ENCODE results near the gene LDAH.

LDAH gene

GRCh38 chr2:20707601-20708000 lies 115.3 kb downstream of the LDAH start:
- Histone ChIP-seq H3K4me1 (ENCODE audit: control insufficient read depth, insufficient read depth, low read length, poor library complexity, severe bottlenecking) (no peaks in the 10 kb centered on the region), H3K27ac (ENCODE audit: insufficient read depth, low read length, poor library complexity, severe bottlenecking) (no peak overlapping the region), H3K36me3 (ENCODE audit: control insufficient read depth, insufficient read depth, low read length) (no peaks in the 10 kb centered on the region), H3K9me3 (ENCODE audit: control insufficient read depth, low read length) (no peaks in the 10 kb centered on the region), H3K27me3 (replicated peaks; ENCODE audit: control insufficient read depth, insufficient read depth, low read length, poor library complexity, severe bottlenecking) (no peaks in the 10 kb centered on the region), H3K4me3 (ENCODE audit: insufficient read depth, low read depth, low read length, poor library complexity, severe bottlenecking) (no peak overlapping the region)
- no peak for DNase-seq

DNA sequence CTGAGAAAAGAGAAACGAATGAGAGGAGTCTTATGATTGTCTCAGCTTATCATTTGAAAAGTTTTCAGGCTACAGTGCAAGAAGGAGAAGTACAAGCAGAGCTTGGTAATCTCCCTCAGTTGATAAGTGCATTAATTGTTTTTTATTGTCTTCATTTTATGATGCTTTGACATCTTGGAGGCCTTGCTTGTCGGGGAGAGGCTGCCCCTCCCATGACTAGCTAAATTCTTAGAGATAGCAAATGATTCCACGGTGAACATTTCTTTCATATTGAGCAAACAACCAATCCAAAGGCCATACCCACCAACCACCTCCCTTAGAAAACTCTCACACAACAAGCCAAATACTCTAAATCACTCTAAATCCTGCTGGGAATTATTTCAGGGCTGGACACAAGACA lies 116.1 kb downstream of the LDAH start:
- no peaks in the 10 kb centered on the region for H3K4me1 ChIP-seq (ENCODE audit: control insufficient read depth, insufficient read depth, low read length, poor library complexity, severe bottlenecking)
- no peak overlapping the region for H3K4me3 ChIP-seq (ENCODE audit: insufficient read depth, low read depth, low read length, poor library complexity, severe bottlenecking)
- H3K27me3 ChIP-seq (replicated peaks; ENCODE audit: control insufficient read depth, insufficient read depth, low read length, poor library complexity, severe bottlenecking), result no peaks in the 10 kb centered on the region
- no peaks in the 10 kb centered on the region for H3K9me3 ChIP-seq (ENCODE audit: control insufficient read depth, low read length)
- no peaks in the 10 kb centered on the region for H3K36me3 ChIP-seq (ENCODE audit: control insufficient read depth, insufficient read depth, low read length)
- DNase-seq, result no peak
- no peak overlapping the region for H3K27ac ChIP-seq (ENCODE audit: insufficient read depth, low read length, poor library complexity, severe bottlenecking)

DNA sequence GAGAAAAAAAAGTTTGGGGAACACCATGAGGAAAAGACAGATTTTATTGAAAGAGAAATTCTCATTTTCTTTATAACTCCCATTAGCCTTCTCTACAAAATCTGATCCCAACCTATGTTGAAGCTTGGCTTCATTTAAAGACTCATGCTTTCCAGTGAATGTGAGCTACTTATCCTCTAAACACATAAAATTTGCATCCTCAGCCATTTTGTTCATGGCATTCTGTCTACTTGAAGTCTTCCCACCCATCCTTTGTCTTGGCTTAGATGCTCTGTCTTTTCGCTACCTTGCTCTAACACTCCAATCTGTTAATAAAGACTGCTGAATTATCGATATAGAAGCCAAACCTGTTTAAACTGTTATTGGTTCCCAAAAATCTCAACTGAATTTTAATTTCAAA lies 116.7 kb downstream of the LDAH start:
- Histone ChIP-seq H3K36me3 (ENCODE audit: control insufficient read depth, insufficient read depth, low read length) (no peaks in the 10 kb centered on the region), H3K9me3 (ENCODE audit: control insufficient read depth, low read length) (no peaks in the 10 kb centered on the region), H3K4me3 (ENCODE audit: insufficient read depth, low read depth, low read length, poor library complexity, severe bottlenecking) (no peak overlapping the region), H3K27me3 (replicated peaks; ENCODE audit: control insufficient read depth, insufficient read depth, low read length, poor library complexity, severe bottlenecking) (no peaks in the 10 kb centered on the region), H3K4me1 (ENCODE audit: control insufficient read depth, insufficient read depth, low read length, poor library complexity, severe bottlenecking) (no peaks in the 10 kb centered on the region), H3K27ac (ENCODE audit: insufficient read depth, low read length, poor library complexity, severe bottlenecking) (no peak overlapping the region)
- DNase-seq, result no peak

DNA sequence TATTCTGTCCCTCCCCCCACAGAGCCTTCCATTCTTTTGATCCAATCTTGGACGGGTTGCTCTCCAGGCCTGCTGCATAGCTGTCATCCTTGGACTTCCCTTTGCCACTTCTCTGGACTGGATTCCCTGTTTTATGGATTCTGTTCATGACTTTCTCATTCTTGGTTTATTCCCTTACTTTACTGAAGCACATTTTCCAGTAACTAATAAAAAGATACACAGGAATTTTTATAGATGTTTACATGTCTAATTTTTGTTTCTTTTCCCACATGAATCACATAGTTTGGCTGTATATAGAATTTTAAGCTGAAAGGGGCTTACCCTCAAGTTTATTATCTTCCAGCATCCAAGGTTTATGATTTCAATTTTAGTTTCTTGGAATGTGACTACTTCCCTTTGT lies 118.0 kb downstream of the LDAH start:
- no peak overlapping the region for H3K4me3 ChIP-seq (ENCODE audit: insufficient read depth, low read depth, low read length, poor library complexity, severe bottlenecking)
- H3K27me3 ChIP-seq (replicated peaks; ENCODE audit: control insufficient read depth, insufficient read depth, low read length, poor library complexity, severe bottlenecking), result no peaks in the 10 kb centered on the region
- DNase-seq, result no peak
- H3K9me3 ChIP-seq (ENCODE audit: control insufficient read depth, low read length), result no peaks in the 10 kb centered on the region
- H3K27ac ChIP-seq (ENCODE audit: insufficient read depth, low read length, poor library complexity, severe bottlenecking), result no peak overlapping the region
- H3K36me3 ChIP-seq (ENCODE audit: control insufficient read depth, insufficient read depth, low read length), result no peaks in the 10 kb centered on the region
- no peaks in the 10 kb centered on the region for H3K4me1 ChIP-seq (ENCODE audit: control insufficient read depth, insufficient read depth, low read length, poor library complexity, severe bottlenecking)

GRCh38 chr2:20702563-20702962 lies 120.3 kb downstream of the LDAH start:
- Histone ChIP-seq H3K27ac (ENCODE audit: insufficient read depth, low read length, poor library complexity, severe bottlenecking) (no peak overlapping the region), H3K36me3 (ENCODE audit: control insufficient read depth, insufficient read depth, low read length) (no peaks in the 10 kb centered on the region), H3K4me3 (ENCODE audit: insufficient read depth, low read depth, low read length, poor library complexity, severe bottlenecking) (no peak overlapping the region), H3K4me1 (ENCODE audit: control insufficient read depth, insufficient read depth, low read length, poor library complexity, severe bottlenecking) (no peaks in the 10 kb centered on the region), H3K9me3 (ENCODE audit: control insufficient read depth, low read length) (no peaks in the 10 kb centered on the region), H3K27me3 (replicated peaks; ENCODE audit: control insufficient read depth, insufficient read depth, low read length, poor library complexity, severe bottlenecking) (no peaks in the 10 kb centered on the region)
- no peak for DNase-seq

GRCh38 chr2:20698916-20699613 lies 123.8 kb downstream of the LDAH start:
- no peaks in the 10 kb centered on the region for H3K27me3 ChIP-seq (replicated peaks; ENCODE audit: control insufficient read depth, insufficient read depth, low read length, poor library complexity, severe bottlenecking)
- no peaks in the 10 kb centered on the region for H3K9me3 ChIP-seq (ENCODE audit: control insufficient read depth, low read length)
- no peak for DNase-seq
- no peaks in the 10 kb centered on the region for H3K4me1 ChIP-seq (ENCODE audit: control insufficient read depth, insufficient read depth, low read length, poor library complexity, severe bottlenecking)
- no peak overlapping the region for H3K4me3 ChIP-seq (ENCODE audit: insufficient read depth, low read depth, low read length, poor library complexity, severe bottlenecking)
- peaks cover 6% of the 10 kb centered on the region for H3K36me3 ChIP-seq (ENCODE audit: control insufficient read depth, insufficient read depth, low read length)
- H3K27ac ChIP-seq (ENCODE audit: insufficient read depth, low read length, poor library complexity, severe bottlenecking), result no peak overlapping the region

DNA sequence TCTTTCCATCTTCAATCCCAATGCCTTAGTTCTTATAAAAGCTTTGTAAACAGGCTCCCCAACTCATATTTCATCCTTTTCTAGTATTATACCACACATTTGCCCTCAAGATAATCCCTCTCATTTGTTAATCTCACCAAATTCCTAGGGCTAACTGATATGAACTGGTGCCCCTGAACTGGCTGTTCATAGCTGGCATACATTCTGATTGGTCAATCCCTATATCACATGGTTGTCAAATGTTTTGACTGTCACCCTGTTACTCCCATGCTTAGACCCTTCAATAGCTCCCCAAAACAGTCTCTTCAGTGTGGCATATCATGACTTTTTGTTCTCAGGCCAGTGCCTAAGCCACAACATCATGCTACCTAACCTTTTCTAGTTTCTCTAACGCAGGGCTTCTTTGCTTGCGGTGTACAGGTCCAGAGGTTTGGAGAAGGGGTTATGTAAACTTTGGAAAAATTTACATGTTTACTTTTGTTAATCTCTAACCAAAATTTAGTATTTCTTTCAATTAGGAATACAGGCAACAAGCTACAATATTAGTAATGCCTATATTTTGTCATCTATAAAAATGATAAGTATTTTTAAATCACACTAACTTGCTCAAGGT lies 125.5 kb downstream of the LDAH start:
- Histone ChIP-seq H3K27ac (ENCODE audit: insufficient read depth, low read length, poor library complexity, severe bottlenecking) (no peak overlapping the region), H3K4me3 (ENCODE audit: insufficient read depth, low read depth, low read length, poor library complexity, severe bottlenecking) (no peak overlapping the region), H3K36me3 (ENCODE audit: control insufficient read depth, insufficient read depth, low read length) (peaks cover 6% of the 10 kb centered on the region), H3K27me3 (replicated peaks; ENCODE audit: control insufficient read depth, insufficient read depth, low read length, poor library complexity, severe bottlenecking) (no peaks in the 10 kb centered on the region), H3K4me1 (ENCODE audit: control insufficient read depth, insufficient read depth, low read length, poor library complexity, severe bottlenecking) (no peaks in the 10 kb centered on the region), H3K9me3 (ENCODE audit: control insufficient read depth, low read length) (no peaks in the 10 kb centered on the region)
- DNase-seq, result no peak

DNA sequence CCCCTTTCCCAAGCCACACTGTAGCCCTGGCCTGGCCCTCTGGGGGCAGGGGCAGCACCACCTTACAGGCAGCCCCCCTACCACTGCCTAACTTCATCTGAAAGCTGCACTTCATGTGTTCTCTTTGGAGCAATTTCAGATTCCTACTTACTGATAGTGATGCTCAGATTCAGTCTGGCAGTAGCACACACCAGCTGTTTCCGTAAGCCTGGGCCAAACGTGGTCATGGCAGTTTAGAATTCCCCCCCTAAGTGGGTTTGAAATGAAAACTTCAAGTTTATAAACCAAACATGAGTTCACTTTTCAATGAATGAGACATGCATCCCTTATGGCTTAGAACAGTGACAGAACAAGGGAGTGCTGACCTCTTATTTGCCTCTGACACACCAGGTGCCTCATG lies 126.5 kb downstream of the LDAH start:
- Histone ChIP-seq H3K36me3 (ENCODE audit: control insufficient read depth, insufficient read depth, low read length) (peaks cover 6% of the 10 kb centered on the region), H3K4me3 (ENCODE audit: insufficient read depth, low read depth, low read length, poor library complexity, severe bottlenecking) (no peak overlapping the region), H3K9me3 (ENCODE audit: control insufficient read depth, low read length) (no peaks in the 10 kb centered on the region), H3K4me1 (ENCODE audit: control insufficient read depth, insufficient read depth, low read length, poor library complexity, severe bottlenecking) (no peaks in the 10 kb centered on the region), H3K27ac (ENCODE audit: insufficient read depth, low read length, poor library complexity, severe bottlenecking) (no peak overlapping the region), H3K27me3 (replicated peaks; ENCODE audit: control insufficient read depth, insufficient read depth, low read length, poor library complexity, severe bottlenecking) (no peaks in the 10 kb centered on the region)
- DNase-seq, result no peak

DNA sequence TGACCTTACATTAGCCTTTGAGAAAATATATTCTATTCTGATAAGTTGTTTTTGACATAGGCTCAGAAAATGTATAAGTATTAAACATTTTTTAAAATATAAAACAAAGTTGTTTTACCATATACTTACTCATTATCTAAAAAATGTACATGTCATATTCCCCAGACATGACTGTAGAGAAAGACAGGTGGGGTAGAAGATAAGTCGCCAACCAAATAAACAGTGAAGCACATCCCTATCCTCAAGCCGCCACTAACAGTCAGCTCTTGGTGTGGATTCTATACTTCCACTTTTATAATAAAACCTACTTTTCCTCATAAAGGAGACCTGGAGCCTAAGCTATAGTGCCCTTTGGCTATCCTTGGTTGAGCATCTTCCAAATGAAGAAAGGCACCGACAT lies 129.6 kb downstream of the LDAH start:
- no peak overlapping the region for H3K4me3 ChIP-seq (ENCODE audit: insufficient read depth, low read depth, low read length, poor library complexity, severe bottlenecking)
- no peaks in the 10 kb centered on the region for H3K27me3 ChIP-seq (replicated peaks; ENCODE audit: control insufficient read depth, insufficient read depth, low read length, poor library complexity, severe bottlenecking)
- no peak for DNase-seq
- H3K36me3 ChIP-seq (ENCODE audit: control insufficient read depth, insufficient read depth, low read length), result peaks cover 10% of the 10 kb centered on the region
- H3K4me1 ChIP-seq (ENCODE audit: control insufficient read depth, insufficient read depth, low read length, poor library complexity, severe bottlenecking), result no peaks in the 10 kb centered on the region
- no peaks in the 10 kb centered on the region for H3K9me3 ChIP-seq (ENCODE audit: control insufficient read depth, low read length)
- H3K27ac ChIP-seq (ENCODE audit: insufficient read depth, low read length, poor library complexity, severe bottlenecking), result no peak overlapping the region

- Histone ChIP-seq H3K9me3 (ENCODE audit: control insufficient read depth, low read length) (no peaks in the 10 kb centered on the region), H3K27ac (ENCODE audit: insufficient read depth, low read length, poor library complexity, severe bottlenecking) (no peak overlapping the region), H3K4me1 (ENCODE audit: control insufficient read depth, insufficient read depth, low read length, poor library complexity, severe bottlenecking) (no peaks in the 10 kb centered on the region), H3K27me3 (replicated peaks; ENCODE audit: control insufficient read depth, insufficient read depth, low read length, poor library complexity, severe bottlenecking) (no peaks in the 10 kb centered on the region), H3K4me3 (ENCODE audit: insufficient read depth, low read depth, low read length, poor library complexity, severe bottlenecking) (no peak overlapping the region), H3K36me3 (ENCODE audit: control insufficient read depth, insufficient read depth, low read length) (peaks cover 14% of the 10 kb centered on the region)
- no peak for DNase-seq
Measured at GRCh38 chr2:20692081-20692480, 130.8 kb downstream of the LDAH start.

All from effector memory CD4-positive, alpha-beta T cell (primary cell).